Vagina (tissue), 2 donors: ENCODE data around the gene BPI. TPM values are rescaled to one million over a fixed set of nuclear protein-coding genes. Genes with fewer than 3 reads are reported as not detected.

Source experiments
- DNase-seq, 2 donors: peaks; one replicate each; pipeline ENCODE4 v3.0.0-alpha.2; 2017; ENCODE audit errors: extremely low spot score in 2 of 2
- H3K27ac ChIP-seq: fragments of 200-600 bp; sonication (generic); one replicate; pipeline ENCODE4 v1.5.1; 2019
- H3K27me3 ChIP-seq: fragments of 200-600 bp; sonication (generic); one replicate; pipeline ENCODE4 v1.5.1; 2019
- H3K36me3 ChIP-seq, 2 donors: fragments of 200-600 bp; sonication (generic); one replicate each; pipeline ENCODE4 v1.5.1; 2017 to 2019
- H3K4me1 ChIP-seq: fragments of 200-600 bp; sonication (generic); one replicate; pipeline ENCODE4 v1.5.1; 2019
- H3K4me3 ChIP-seq, 2 donors: fragments of 200-600 bp; sonication (generic); 1 replicate in 1 of 2; 2 replicates in 1 of 2; pipeline ENCODE4 v1.5.1; 2016 to 2019
- H3K9me3 ChIP-seq: fragments of 200-600 bp; sonication (generic); one replicate; pipeline ENCODE4 v1.5.1; 2019
- POLR2A ChIP-seq, 2 donors: fragments of 450-650 bp; IDR thresholded peaks; one replicate each; pipeline ENCODE4 v1.6.1; 2017; ENCODE audit warnings: antibody characterized with exemption in 2 of 2, mild to moderate bottlenecking in 2 of 2, moderate library complexity in 2 of 2
- POLR2AphosphoS5 ChIP-seq, 2 donors: sonication (generic); formaldehyde crosslinking; IDR thresholded peaks; one replicate each; pipeline ENCODE4 v1.9.0; 2017; ENCODE audit warnings: antibody characterized with exemption in 2 of 2, mild to moderate bottlenecking in 2 of 2, low read depth in 1 of 2; ENCODE audit not compliant: insufficient read depth in 1 of 2
- intact Hi-C: fragments of 100-400 bp; cut with DNase I; formaldehyde crosslinking; loops from one replicate; pipeline ENCODE4 v1.15.1; 2023
- total RNA-seq: library from RNA; depleted of rRNA; stranded (reverse); fragments of >200 nt; gene quantifications from one replicate; pipeline ENCODE4 v1.2.3, GENCODE V29; 2016
- TF ChIP-seq, protein P1 (sequence below), 3 experiments: fragments of 450-650 bp in 2 of 3; fragments of 200-600 bp in 1 of 3; sonication (generic) in 1 of 3; IDR thresholded peaks; one replicate each; pipeline ENCODE4 v1.5.1; 2017 to 2019; ENCODE audit warnings: antibody characterized with exemption in 3 of 3, mild to moderate bottlenecking in 2 of 3, moderate library complexity in 2 of 3

Gene BPI
- total RNA-seq, 1 donor from 2014 or later, result not detected

- no peak overlapping the region for H3K4me3 ChIP-seq
- no peaks in the 10 kb centered on the region for H3K36me3 ChIP-seq
- TF ChIP-seq, protein P1, sequence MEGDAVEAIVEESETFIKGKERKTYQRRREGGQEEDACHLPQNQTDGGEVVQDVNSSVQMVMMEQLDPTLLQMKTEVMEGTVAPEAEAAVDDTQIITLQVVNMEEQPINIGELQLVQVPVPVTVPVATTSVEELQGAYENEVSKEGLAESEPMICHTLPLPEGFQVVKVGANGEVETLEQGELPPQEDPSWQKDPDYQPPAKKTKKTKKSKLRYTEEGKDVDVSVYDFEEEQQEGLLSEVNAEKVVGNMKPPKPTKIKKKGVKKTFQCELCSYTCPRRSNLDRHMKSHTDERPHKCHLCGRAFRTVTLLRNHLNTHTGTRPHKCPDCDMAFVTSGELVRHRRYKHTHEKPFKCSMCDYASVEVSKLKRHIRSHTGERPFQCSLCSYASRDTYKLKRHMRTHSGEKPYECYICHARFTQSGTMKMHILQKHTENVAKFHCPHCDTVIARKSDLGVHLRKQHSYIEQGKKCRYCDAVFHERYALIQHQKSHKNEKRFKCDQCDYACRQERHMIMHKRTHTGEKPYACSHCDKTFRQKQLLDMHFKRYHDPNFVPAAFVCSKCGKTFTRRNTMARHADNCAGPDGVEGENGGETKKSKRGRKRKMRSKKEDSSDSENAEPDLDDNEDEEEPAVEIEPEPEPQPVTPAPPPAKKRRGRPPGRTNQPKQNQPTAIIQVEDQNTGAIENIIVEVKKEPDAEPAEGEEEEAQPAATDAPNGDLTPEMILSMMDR (IDR thresholded peaks at IDR 0.05), result no peak
- TF ChIP-seq POLR2AphosphoS5 (IDR thresholded peaks at IDR 0.05; ENCODE audit: insufficient read depth in 1 of 2, low read depth in 1 of 2) (no peak), POLR2A (IDR thresholded peaks at IDR 0.05) (no peak)
- H3K9me3 ChIP-seq, result no peaks in the 10 kb centered on the region
- no peak for DNase-seq
- H3K27ac ChIP-seq, result no peak overlapping the region
- intact Hi-C loops, result no loop called here
- no peaks in the 10 kb centered on the region for H3K27me3 ChIP-seq
- H3K4me1 ChIP-seq, result no peaks in the 10 kb centered on the region
Measured at GRCh38 chr20:38331245-38331644, 27.3 kb downstream of the BPI start.

DNA sequence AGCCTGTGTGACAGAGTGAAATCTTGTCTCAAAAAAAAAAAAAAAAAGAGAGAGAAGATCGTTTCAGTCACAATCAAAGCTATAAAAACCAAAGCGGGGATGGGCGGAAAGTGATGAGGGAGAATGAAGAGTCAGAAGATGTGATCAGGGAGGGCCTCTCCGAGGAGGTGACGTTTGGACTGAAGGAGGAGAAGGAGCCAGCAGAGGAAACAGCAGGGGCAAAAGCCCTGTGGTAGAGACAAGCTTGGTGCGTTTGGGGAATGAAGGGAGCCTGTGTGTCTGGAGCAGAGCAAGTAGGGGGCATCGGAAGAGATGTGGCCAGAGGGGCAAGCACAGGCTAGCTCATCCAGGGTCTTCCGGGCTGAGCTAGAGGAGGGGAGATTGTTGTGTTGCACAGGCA lies 27.9 kb downstream of the BPI start:
- no peak overlapping the region for H3K27ac ChIP-seq
- H3K36me3 ChIP-seq, result no peaks in the 10 kb centered on the region
- TF ChIP-seq POLR2A (IDR thresholded peaks at IDR 0.05) (no peak), POLR2AphosphoS5 (IDR thresholded peaks at IDR 0.05; ENCODE audit: insufficient read depth in 1 of 2, low read depth in 1 of 2) (no peak)
- TF ChIP-seq, protein P1 (IDR thresholded peaks at IDR 0.05), result no peak
- intact Hi-C loops, result no loop called here
- H3K4me3 ChIP-seq, result no peak overlapping the region
- no peak for DNase-seq
- no peaks in the 10 kb centered on the region for H3K9me3 ChIP-seq
- no peaks in the 10 kb centered on the region for H3K27me3 ChIP-seq
- no peaks in the 10 kb centered on the region for H3K4me1 ChIP-seq

GRCh38 chr20:38334016-38334415 lies 30.1 kb downstream of the BPI start:
- intact Hi-C loops, result no loop called here

GRCh38 chr20:38336726-38337125 lies 32.8 kb downstream of the BPI start:
- no peak for DNase-seq
- intact Hi-C loops, result loop anchor here (5.0 kb wide), 1 partner anchor 71 kb away; no protein-coding TSS in a partner anchor
- H3K4me1 ChIP-seq, result no peaks in the 10 kb centered on the region

More at GRCh38 chr20:38334016-38334415, 30.1 kb downstream of the BPI start:
- Histone ChIP-seq H3K27ac (no peak overlapping the region), H3K27me3 (no peaks in the 10 kb centered on the region), H3K4me1 (no peaks in the 10 kb centered on the region), H3K4me3 (no peak overlapping the region), H3K36me3 (no peaks in the 10 kb centered on the region), H3K9me3 (no peaks in the 10 kb centered on the region)
- TF ChIP-seq, protein P1 (IDR thresholded peaks at IDR 0.05), result no peak
- TF ChIP-seq POLR2AphosphoS5 (IDR thresholded peaks at IDR 0.05; ENCODE audit: insufficient read depth in 1 of 2, low read depth in 1 of 2), result no peak
- no peak for DNase-seq

GRCh38 chr20:38337561-38338140 lies 33.7 kb downstream of the BPI start:
- no peaks in the 10 kb centered on the region for H3K9me3 ChIP-seq
- no peak for DNase-seq
- intact Hi-C loops, result loop anchor here (5.0 kb wide), 1 partner anchor 70 kb away; no protein-coding TSS in a partner anchor
- no peak overlapping the region for H3K4me3 ChIP-seq
- no peak for TF ChIP-seq POLR2AphosphoS5 (IDR thresholded peaks at IDR 0.05; ENCODE audit: insufficient read depth in 1 of 2, low read depth in 1 of 2)
- TF ChIP-seq POLR2A (IDR thresholded peaks at IDR 0.05), result no peak
- TF ChIP-seq, protein P1 (IDR thresholded peaks at IDR 0.05), result peak in 1 of 3 experiments; percentile 9
- peaks cover under 1% of the 10 kb centered on the region for H3K4me1 ChIP-seq
- H3K27me3 ChIP-seq, result no peaks in the 10 kb centered on the region
- H3K27ac ChIP-seq, result no peak overlapping the region
- H3K36me3 ChIP-seq, result no peaks in the 10 kb centered on the region

More at GRCh38 chr20:38336726-38337125, 32.8 kb downstream of the BPI start:
- Histone ChIP-seq H3K36me3 (no peaks in the 10 kb centered on the region), H3K27ac (no peak overlapping the region), H3K4me3 (no peak overlapping the region), H3K9me3 (no peaks in the 10 kb centered on the region), H3K27me3 (no peaks in the 10 kb centered on the region)
- TF ChIP-seq, protein P1 (IDR thresholded peaks at IDR 0.05), result no peak
- TF ChIP-seq POLR2A (IDR thresholded peaks at IDR 0.05), result no peak
- TF ChIP-seq POLR2AphosphoS5 (IDR thresholded peaks at IDR 0.05; ENCODE audit: insufficient read depth in 1 of 2, low read depth in 1 of 2), result no peak
